ENCODE measurements around the gene NARF.
"Not testable (repeated sequence)": the region's sequence is repeated elsewhere in the genome, so short reads cannot be mapped to it uniquely, and the experiment has no call there.

NARF gene

GRCh38 chr17:82447876-82448275 is 10.7 kb upstream of the NARF start:
- DNase-seq, result no peak

GRCh38 chr17:82449131-82449882 is 9.2 kb upstream of the NARF start:
- peak; percentile 5 to 9 for DNase-seq

- DNase-seq, result no peak
Measured at GRCh38 chr17:82449883-82450356, 8.6 kb upstream of the NARF start.

GRCh38 chr17:82450357-82451106 is 8.0 kb upstream of the NARF start, which contains the start of gene CYBC1:
Gene CYBC1 (minus strand): TSS chr17:82450752. CDS start chr17:82449254, 1,498 bp downstream.
- peak; percentile 85 to 88 for DNase-seq

GRCh38 chr17:82452162-82452561 is 6.4 kb upstream of the NARF start:
- no peak for DNase-seq

GRCh38 chr17:82453151-82453550 is 5.4 kb upstream of the NARF start:
- not testable (repeated sequence) for DNase-seq

- DNase-seq, result not testable (repeated sequence)
Measured at GRCh38 chr17:82453706-82454105, 4.8 kb upstream of the NARF start.

- DNase-seq, result no peak
Measured at GRCh38 chr17:82457073-82457928, 1.2 kb upstream of the NARF start.

GRCh38 chr17:82457929-82458178 is 687 bp upstream of the NARF start:
- peak in 1 of 2 donors; percentile 83 for DNase-seq

GRCh38 chr17:82458885-82459424 is 414 bp downstream of the NARF start:
- DNase-seq, result no peak

- DNase-seq, result not testable (repeated sequence)
Measured at GRCh38 chr17:82459936-82460335, 1.4 kb downstream of the NARF start.

- DNase-seq, result no peak
Measured at GRCh38 chr17:82461827-82462524, 3.4 kb downstream of the NARF start.

- no peak for DNase-seq
Measured at GRCh38 chr17:82463391-82463790, 4.8 kb downstream of the NARF start.

GRCh38 chr17:82463925-82464566 is 5.5 kb downstream of the NARF start:
- no peak for DNase-seq

GRCh38 chr17:82464567-82464929 is 6.0 kb downstream of the NARF start:
- no peak for DNase-seq

GRCh38 chr17:82465023-82465603 is 6.6 kb downstream of the NARF start:
- DNase-seq, result no peak

GRCh38 chr17:82468692-82469091 is 10.2 kb downstream of the NARF start:
- DNase-seq, result no peak

GRCh38 chr17:82470065-82470464 is 11.5 kb downstream of the NARF start:
- DNase-seq, result no peak

- DNase-seq, result no peak
Measured at GRCh38 chr17:82474223-82475010, 15.9 kb downstream of the NARF start.

- DNase-seq, result no peak
Measured at GRCh38 chr17:82475458-82475857, 16.9 kb downstream of the NARF start.

GRCh38 chr17:82477934-82478333 is 19.4 kb downstream of the NARF start:
- DNase-seq, result no peak
